ENCODE data around the gene TANGO2. TPM values are rescaled to one million over a fixed set of nuclear protein-coding genes. Genes with fewer than 3 reads are reported as not detected.

The TANGO2 gene
- total RNA-seq, 1 experiment from 2014 or later = 21.5 TPM

DNA sequence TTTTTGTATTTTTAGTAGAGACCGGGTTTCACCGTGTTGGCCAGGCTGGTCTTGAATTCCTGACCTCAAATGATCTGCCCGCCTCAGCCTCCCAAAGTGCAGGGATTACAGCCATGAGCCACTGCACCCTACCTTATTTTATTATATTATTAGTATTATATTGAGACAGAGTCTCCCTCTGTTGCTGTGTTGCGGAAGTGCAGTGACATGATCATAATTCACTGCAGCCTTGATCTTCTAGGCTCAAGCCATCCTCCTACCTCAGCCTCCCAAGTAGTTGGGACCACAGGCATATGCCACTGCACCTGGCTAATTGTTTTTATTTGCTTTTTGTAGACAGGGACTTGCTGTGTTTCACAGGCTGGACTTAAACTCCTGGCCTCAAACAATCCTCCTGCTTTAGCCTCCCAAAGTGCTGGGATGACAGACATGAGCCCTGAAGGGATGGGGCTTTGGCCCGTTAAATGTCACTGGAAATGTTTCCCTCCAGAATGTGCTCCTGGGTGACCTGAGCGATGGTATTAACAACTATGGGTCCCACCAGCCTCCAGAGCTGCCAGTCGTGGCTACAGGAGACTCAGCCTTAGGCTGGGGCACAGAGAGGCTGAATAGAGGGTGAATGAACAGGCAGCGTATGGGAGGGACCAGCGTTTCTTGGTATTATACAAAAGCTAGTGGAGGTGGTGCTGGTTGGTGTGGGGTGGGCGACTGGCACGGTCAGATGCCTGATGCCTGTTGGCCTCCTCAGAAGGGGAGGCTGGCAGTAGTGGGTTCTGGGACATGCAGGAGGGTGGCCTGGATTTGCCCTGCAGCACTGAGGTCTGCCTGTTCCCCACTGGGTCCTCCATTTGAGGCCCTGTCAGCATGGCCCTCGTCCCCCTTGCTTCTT lies 7.3 kb downstream of the TANGO2 start:
- Histone ChIP-seq H3K9me3 (ENCODE audit: low read depth, low read length, poor library complexity, severe bottlenecking) (no peaks in the 10 kb centered on the region), H3K27me3 (replicated peaks; ENCODE audit: insufficient read depth, low read depth, low read length, poor library complexity) (no peaks in the 10 kb centered on the region), H3K4me1 (ENCODE audit: insufficient read depth, low read length, poor library complexity, severe bottlenecking) (no peaks in the 10 kb centered on the region), H3K27ac (ENCODE audit: low read depth, low read length, poor library complexity, severe bottlenecking) (no peak overlapping the region), H3K4me3 (ENCODE audit: low read depth, low read length, poor library complexity, severe bottlenecking) (no peak overlapping the region), H3K36me3 (ENCODE audit: insufficient read depth, low read length, poor library complexity, severe bottlenecking) (no peaks in the 10 kb centered on the region)
- TF ChIP-seq, protein P1, sequence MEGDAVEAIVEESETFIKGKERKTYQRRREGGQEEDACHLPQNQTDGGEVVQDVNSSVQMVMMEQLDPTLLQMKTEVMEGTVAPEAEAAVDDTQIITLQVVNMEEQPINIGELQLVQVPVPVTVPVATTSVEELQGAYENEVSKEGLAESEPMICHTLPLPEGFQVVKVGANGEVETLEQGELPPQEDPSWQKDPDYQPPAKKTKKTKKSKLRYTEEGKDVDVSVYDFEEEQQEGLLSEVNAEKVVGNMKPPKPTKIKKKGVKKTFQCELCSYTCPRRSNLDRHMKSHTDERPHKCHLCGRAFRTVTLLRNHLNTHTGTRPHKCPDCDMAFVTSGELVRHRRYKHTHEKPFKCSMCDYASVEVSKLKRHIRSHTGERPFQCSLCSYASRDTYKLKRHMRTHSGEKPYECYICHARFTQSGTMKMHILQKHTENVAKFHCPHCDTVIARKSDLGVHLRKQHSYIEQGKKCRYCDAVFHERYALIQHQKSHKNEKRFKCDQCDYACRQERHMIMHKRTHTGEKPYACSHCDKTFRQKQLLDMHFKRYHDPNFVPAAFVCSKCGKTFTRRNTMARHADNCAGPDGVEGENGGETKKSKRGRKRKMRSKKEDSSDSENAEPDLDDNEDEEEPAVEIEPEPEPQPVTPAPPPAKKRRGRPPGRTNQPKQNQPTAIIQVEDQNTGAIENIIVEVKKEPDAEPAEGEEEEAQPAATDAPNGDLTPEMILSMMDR (conservative IDR thresholded peaks at IDR 0.05; ENCODE audit: low read depth, low read length) = peak; percentile 50
- TF ChIP-seq EZH2 (IDR thresholded peaks at IDR 0.05; ENCODE audit: borderline replicate concordance, low read depth, low read length, poor library complexity, severe bottlenecking) = no peak
- CTCF ChIA-PET = no interaction called here
- POLR2A ChIA-PET (ENCODE audit: low non-redundant PET) = no interaction called here
- no TSS peak for BruUV-seq (replicated peaks)
- intact Hi-C loops (cut with micrococcal nuclease; ENCODE audit: unreplicated experiment) = no loop called here
- peak; percentile 43 for DNase-seq (ENCODE audit: low spot score)

DNA sequence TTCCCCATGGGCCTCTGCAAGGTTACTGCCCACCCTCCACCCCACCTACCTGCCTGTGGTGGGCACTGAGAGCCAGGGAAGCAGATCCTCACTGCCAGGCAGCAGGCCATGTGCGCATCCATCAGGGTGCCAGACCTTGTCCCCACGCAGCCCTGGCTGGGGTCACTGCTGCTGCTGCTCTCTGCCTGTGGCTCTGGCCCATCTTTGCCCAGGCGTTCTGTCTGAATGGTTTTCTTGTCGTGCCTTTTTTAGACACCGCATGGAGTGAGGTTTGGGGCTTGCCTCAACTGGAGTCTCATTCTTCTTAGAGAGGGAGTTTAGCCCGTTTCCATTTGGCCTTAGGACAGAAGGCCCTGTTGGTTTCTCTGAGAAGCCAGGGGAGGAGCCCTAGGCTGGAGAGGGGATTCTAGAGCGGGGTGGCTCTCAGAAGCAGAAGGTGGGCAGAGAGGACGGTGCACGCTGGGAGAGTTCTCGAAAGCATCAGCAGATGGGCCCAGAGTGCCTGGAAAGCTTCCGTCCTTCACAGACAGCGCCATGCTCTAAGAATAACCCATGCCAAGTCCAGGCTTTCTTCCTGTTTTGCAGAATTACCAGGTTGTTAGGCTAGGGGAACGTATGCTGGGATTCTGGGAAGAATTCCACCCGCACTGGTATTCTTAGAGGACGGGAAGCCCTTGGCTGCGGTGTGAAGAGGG lies 8.1 kb downstream of the TANGO2 start:
- TF ChIP-seq, protein P1 (conservative IDR thresholded peaks at IDR 0.05; ENCODE audit: low read depth, low read length) = no peak
- no peak for TF ChIP-seq EZH2 (IDR thresholded peaks at IDR 0.05; ENCODE audit: borderline replicate concordance, low read depth, low read length, poor library complexity, severe bottlenecking)
- Histone ChIP-seq H3K27me3 (replicated peaks; ENCODE audit: insufficient read depth, low read depth, low read length, poor library complexity) (no peaks in the 10 kb centered on the region), H3K4me3 (ENCODE audit: low read depth, low read length, poor library complexity, severe bottlenecking) (no peak overlapping the region), H3K4me1 (ENCODE audit: insufficient read depth, low read length, poor library complexity, severe bottlenecking) (no peaks in the 10 kb centered on the region), H3K36me3 (ENCODE audit: insufficient read depth, low read length, poor library complexity, severe bottlenecking) (no peaks in the 10 kb centered on the region), H3K9me3 (ENCODE audit: low read depth, low read length, poor library complexity, severe bottlenecking) (no peaks in the 10 kb centered on the region), H3K27ac (ENCODE audit: low read depth, low read length, poor library complexity, severe bottlenecking) (no peak overlapping the region)
- intact Hi-C loops (cut with micrococcal nuclease; ENCODE audit: unreplicated experiment) = no loop called here
- POLR2A ChIA-PET (ENCODE audit: low non-redundant PET) = no interaction called here
- CTCF ChIA-PET = no interaction called here
- no TSS peak for BruUV-seq (replicated peaks)
- no peak for DNase-seq (ENCODE audit: low spot score)

DNA sequence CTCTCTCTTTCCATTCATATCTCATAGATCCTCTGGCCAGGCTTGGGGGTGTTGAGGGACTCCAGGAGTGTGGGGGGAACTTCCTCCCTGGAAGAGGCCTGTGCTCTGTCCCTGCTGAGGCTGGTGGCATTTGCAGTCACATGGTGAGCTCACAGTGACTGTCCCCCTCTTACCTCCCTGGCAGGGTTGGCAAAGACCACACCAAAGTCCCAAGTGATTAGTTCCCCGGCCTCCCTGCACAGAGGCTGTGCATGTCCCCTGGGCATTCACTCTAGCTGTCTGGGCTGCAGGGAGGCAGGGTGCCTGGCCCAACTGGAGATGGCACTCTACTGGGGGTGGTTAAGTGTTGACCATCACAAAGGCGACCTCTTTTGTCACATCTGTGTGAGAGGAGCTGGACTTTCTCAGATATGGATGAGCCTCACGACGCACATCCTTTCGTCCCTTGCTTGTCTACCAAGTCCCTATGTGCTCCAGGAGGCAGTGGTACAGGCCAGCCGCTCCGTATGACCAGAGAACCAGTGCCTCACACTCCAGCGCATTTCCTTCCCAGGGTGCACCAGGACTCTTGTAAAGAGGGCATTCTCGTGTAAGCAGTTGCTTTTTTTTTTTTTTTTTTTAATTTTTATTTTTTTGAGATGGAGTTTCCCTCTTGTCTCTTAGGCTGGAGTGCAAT lies 8.8 kb downstream of the TANGO2 start:
- H3K4me1 ChIP-seq (ENCODE audit: insufficient read depth, low read length, poor library complexity, severe bottlenecking) = no peaks in the 10 kb centered on the region
- H3K4me3 ChIP-seq (ENCODE audit: low read depth, low read length, poor library complexity, severe bottlenecking) = no peak overlapping the region
- ChIA-PET CTCF (interaction anchor here (0.6 kb wide), 1 partner anchor 59 kb away, joined by 3 read pairs; no protein-coding TSS in a partner anchor), POLR2A (ENCODE audit: low non-redundant PET) (no interaction called here)
- intact Hi-C loops (cut with micrococcal nuclease; ENCODE audit: unreplicated experiment) = no loop called here
- no peak overlapping the region for H3K27ac ChIP-seq (ENCODE audit: low read depth, low read length, poor library complexity, severe bottlenecking)
- no peaks in the 10 kb centered on the region for H3K9me3 ChIP-seq (ENCODE audit: low read depth, low read length, poor library complexity, severe bottlenecking)
- H3K36me3 ChIP-seq (ENCODE audit: insufficient read depth, low read length, poor library complexity, severe bottlenecking) = no peaks in the 10 kb centered on the region
- TF ChIP-seq, protein P1 (conservative IDR thresholded peaks at IDR 0.05; ENCODE audit: low read depth, low read length) = no peak
- TF ChIP-seq EZH2 (IDR thresholded peaks at IDR 0.05; ENCODE audit: borderline replicate concordance, low read depth, low read length, poor library complexity, severe bottlenecking) = no peak
- DNase-seq (ENCODE audit: low spot score) = no peak
- H3K27me3 ChIP-seq (replicated peaks; ENCODE audit: insufficient read depth, low read depth, low read length, poor library complexity) = no peaks in the 10 kb centered on the region
- no TSS peak for BruUV-seq (replicated peaks)

Data from A673 (cell line).